Psoas muscle (tissue), 8 donors: ENCODE results near the gene MIPEP. TPM values are rescaled to one million over a fixed set of nuclear protein-coding genes. Genes with fewer than 3 reads are reported as not detected.

ENCODE experiments used
- ATAC-seq, 4 donors: fragments of 200-7000 bp; cut with Tn5 transposase; one replicate each; pipeline ENCODE4 v1.9.1; 2020; ENCODE audit warnings: moderate library complexity in 3 of 4, mild to moderate bottlenecking in 2 of 4
- DNase-seq, 2 donors: peaks; one replicate each; pipeline ENCODE4 v3.0.0-alpha.2; 2020
- H3K27ac ChIP-seq: fragments of 200-600 bp; one replicate; pipeline ENCODE4 v1.8.0; 2022
- H3K27me3 ChIP-seq, 3 donors: fragments of 200-600 bp in 1 of 3; one replicate each; pipeline versions ENCODE4 v1.6.1 to v1.8.0; 2013 to 2022; ENCODE audit warnings: low read length in 2 of 3, mild to moderate bottlenecking in 2 of 3, moderate library complexity in 1 of 3; ENCODE audit not compliant: insufficient read depth in 3 of 3
- H3K36me3 ChIP-seq, 2 donors: fragments of 200-600 bp in 1 of 2; one replicate each; pipeline versions ENCODE4 v1.6.1 to v1.8.0; 2013 to 2022; ENCODE audit warnings: low read depth in 1 of 2, mild to moderate bottlenecking in 1 of 2, moderate library complexity in 1 of 2; ENCODE audit not compliant: insufficient read depth in 1 of 2
- H3K4me1 ChIP-seq: fragments of 200-600 bp; one replicate; pipeline ENCODE4 v1.8.0; 2022
- H3K4me3 ChIP-seq: fragments of 200-600 bp; one replicate; pipeline ENCODE4 v1.8.0; 2022; ENCODE audit warnings: mild to moderate bottlenecking
- H3K9me3 ChIP-seq: fragments of 200-600 bp; one replicate; pipeline ENCODE4 v1.8.0; 2022
- CTCF ChIP-seq: fragments of 200-600 bp; IDR thresholded peaks from one replicate; pipeline ENCODE4 v1.8.0; 2022; ENCODE audit warnings: antibody characterized with exemption
- WGBS, 3 donors: extraction: QIAGEN DNeasy Blood & Tissue Kit; methylation state at CpG; one replicate each; pipeline versions ENCODE4 v1.1.6 to v1.1.7; 2013; 5-methylcytosine and 5-hydroxymethylcytosine counted together
- intact Hi-C, 2 donors: fragments of 100-400 bp; cut with DNase I; formaldehyde crosslinking; loops; one replicate each; pipeline versions ENCODE4 v1.11.0 to v1.14.2; 2022
- polyA plus RNA-seq, 3 donors: library from polyadenylated mRNA; stranded (reverse); fragments of 200-250 nt; gene quantifications; one replicate each; pipeline ENCODE4 v1.2.3, GENCODE V29; 2013
- total RNA-seq, 4 donors: library from RNA; stranded (reverse); fragmentation: NEBNext Ultra II Directional in 2 of 4; extraction: Animal tissue kit (Norgen Biotek cat#: 25700) in 2 of 4; gene quantifications; one replicate each; pipeline versions ENCODE4 v1.2.1 to v1.2.4, GENCODE V29; 2021 to 2023
- donor health status: healthy with polysubstance abuse.
- donor health status: DM: no; HTN: no; CAD: no; lungs with moderate emphysema.
- donor health status: Bipolar disorder and iron deficiency.
- donor health status: healthy.
- donor health status: DM: yes; HTN: yes; CAD: no.
- donor health status: DM: no; HTN: no; CAD: no.
- donor health status: DM: no; HTN: no; CAD: no.
- donor health status: DM: yes; HTN: yes; CAD: no.

Gene MIPEP
- total and polyA plus RNA-seq, 7 donors, result 13.3 to 28.2 (median 17.0) TPM

- no peak overlapping the region for H3K27ac ChIP-seq
- H3K4me3 ChIP-seq, result no peak overlapping the region
- no peak for DNase-seq
- H3K27me3 ChIP-seq, result no peaks in the 10 kb centered on the region
- peaks cover 7% of the 10 kb centered on the region for H3K9me3 ChIP-seq
- 54 to 61% (median 55%) methylated on average over 10 of the region's 10 CpGs for WGBS, 3 donors
- no peak for ATAC-seq
- H3K36me3 ChIP-seq, result no peaks in the 10 kb centered on the region
- TF ChIP-seq CTCF, result no peak
- H3K4me1 ChIP-seq, result no peaks in the 10 kb centered on the region
- intact Hi-C loops, result no loop called here
Observed at GRCh38 chr13:23680845-23681669, 208.1 kb downstream of the MIPEP start.

Other genes starting within 250 kb of the MIPEP start
- gene C1QTNF9B, start 8.1 kb upstream of the MIPEP start, total RNA-seq, result 1 to 10 TPM in 2 of 4 donors, under 1 TPM in 2; 0.34 to 3.0 (median 1.0) TPM
- gene C1QTNF9B, start 8.1 kb upstream of the MIPEP start, polyA plus RNA-seq, result 1 to 10 TPM; 1.0 to 2.7 (median 1.7) TPM